ENCODE data around the gene ARAP2.

DNA sequence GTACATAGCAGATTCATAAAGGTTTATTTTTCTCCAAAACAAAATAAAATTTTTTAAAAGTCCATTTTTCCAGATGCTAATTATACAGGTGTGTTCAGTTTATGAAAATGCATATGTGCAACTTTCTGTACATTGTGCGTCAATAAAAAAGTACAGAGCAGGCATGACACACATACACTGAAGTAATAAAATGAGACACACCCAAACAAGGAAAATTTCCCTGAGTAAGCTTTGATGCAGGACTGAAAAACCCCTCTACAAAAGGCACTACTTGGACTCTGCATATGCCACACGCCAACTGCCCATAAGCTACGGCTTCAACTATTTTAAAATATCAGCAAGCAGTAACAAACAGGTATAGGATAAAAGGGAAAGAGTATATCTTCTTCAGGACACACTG is 13.8 kb downstream of the ARAP2 start:
- no peak for TF ChIP-seq POLR2A (IDR thresholded peaks at IDR 0.05; ENCODE audit: low read depth, low read length)
- no peak for TF ChIP-seq POLR2AphosphoS5 (IDR thresholded peaks at IDR 0.05; ENCODE audit: low read depth, low read length)
